GM19438 (cell line): Measurements from ENCODE around the gene PTPRCAP.

Source experiments
- ATAC-seq: cut with Tn5 transposase; IDR thresholded peaks from one replicate; pipeline ENCODE4 v1.9.1; 2021; ENCODE audit warnings: low read depth; ENCODE audit not compliant: unreplicated experiment

The PTPRCAP gene

GRCh38 chr11:67398661-67399563 is 38.6 kb downstream of the PTPRCAP start:
- ATAC-seq, result no peak

GRCh38 chr11:67397986-67398660 is 39.4 kb downstream of the PTPRCAP start:
- no peak for ATAC-seq

GRCh38 chr11:67397536-67397935 is 39.9 kb downstream of the PTPRCAP start:
- no peak for ATAC-seq

GRCh38 chr11:67396587-67397389 is 40.7 kb downstream of the PTPRCAP start:
- no peak for ATAC-seq

- ATAC-seq, result no peak
Measured at GRCh38 chr11:67396259-67396581, 41.3 kb downstream of the PTPRCAP start.

GRCh38 chr11:67395555-67396258 is 41.8 kb downstream of the PTPRCAP start:
- ATAC-seq, result no peak

- ATAC-seq, result no peak
Measured at GRCh38 chr11:67393990-67394389, 43.5 kb downstream of the PTPRCAP start.

- ATAC-seq, result no peak
Measured at GRCh38 chr11:67393437-67393836, 44.0 kb downstream of the PTPRCAP start.

- peak; percentile 12 for ATAC-seq
Measured at GRCh38 chr11:67392183-67392715, 45.2 kb downstream of the PTPRCAP start.

GRCh38 chr11:67391304-67392182 is 45.9 kb downstream of the PTPRCAP start, which contains the start of gene RAD9A:
Gene RAD9A, plus strand, starts transcription at chr11:67391986. Its CDS starts 59 bp downstream, at chr11:67392045.
- ATAC-seq, result peak; percentile 46

GRCh38 chr11:67390947-67391303 is 46.6 kb downstream of the PTPRCAP start:
- no peak for ATAC-seq

- no peak for ATAC-seq
Measured at GRCh38 chr11:67389477-67389876, 48.0 kb downstream of the PTPRCAP start.

- ATAC-seq, result no peak
Measured at GRCh38 chr11:67387518-67387917, 50.0 kb downstream of the PTPRCAP start.

GRCh38 chr11:67387069-67387468 is 50.4 kb downstream of the PTPRCAP start:
- ATAC-seq, result no peak
